MM.1S (cell line): ENCODE results near the gene ITM2B.

Experiments used
- DNase-seq: peaks from one replicate; pipeline ENCODE4 v3.0.0-alpha.2; 2015
- H2AFZ ChIP-seq: fragments of 300-600 bp; sonication (generic); 2 replicates; pipeline ENCODE4 v1.6.0; 2016; ENCODE audit warnings: antibody characterized with exemption, low read length
- H3F3A ChIP-seq: fragments of 300-600 bp; sonication (generic); 2 replicates; pipeline ENCODE4 v1.6.1; 2016; ENCODE audit warnings: mild to moderate bottlenecking, antibody characterized with exemption, low read length, moderate library complexity, mixed read lengths; ENCODE audit not compliant: insufficient read depth
- H3K27ac ChIP-seq: fragments of 300-600 bp; sonication (generic); 2 replicates; pipeline ENCODE4 v1.5.1; 2016; ENCODE audit warnings: mild to moderate bottlenecking, low read length
- H3K27me3 ChIP-seq: fragments of 300-600 bp; sonication (generic); replicated peaks from 2 replicates; pipeline ENCODE4 v1.6.0; 2016; ENCODE audit warnings: low read length; ENCODE audit not compliant: insufficient read depth
- H3K36me3 ChIP-seq: fragments of 300-600 bp; sonication (generic); replicated peaks from 2 replicates; pipeline ENCODE4 v1.6.1; 2016; ENCODE audit warnings: mild to moderate bottlenecking, low read length, mixed read lengths; ENCODE audit not compliant: insufficient read depth
- H3K4me1 ChIP-seq: fragments of 300-600 bp; sonication (generic); 2 replicates; pipeline ENCODE4 v1.6.1; 2016; ENCODE audit warnings: low read length, mixed read lengths
- H3K4me2 ChIP-seq: fragments of 300-600 bp; sonication (generic); 2 replicates; pipeline ENCODE4 v1.6.0; 2016; ENCODE audit warnings: low read depth, low read length
- H3K4me3 ChIP-seq: fragments of 300-600 bp; sonication (generic); 2 replicates; pipeline ENCODE4 v1.5.1; 2016; ENCODE audit warnings: low read length, mixed read lengths
- H3K79me2 ChIP-seq: fragments of 300-600 bp; sonication (generic); 2 replicates; pipeline ENCODE4 v1.6.1; 2016; ENCODE audit warnings: mixed run types, low read length, mixed read lengths
- H3K9ac ChIP-seq: fragments of 300-600 bp; sonication (generic); 2 replicates; pipeline ENCODE4 v1.6.1; 2016; ENCODE audit warnings: low read length, mixed read lengths
- H3K9me2 ChIP-seq: fragments of 300-600 bp; sonication (generic); replicated peaks from 2 replicates; pipeline ENCODE4 v1.6.1; 2016; ENCODE audit warnings: mild to moderate bottlenecking, low read length, mixed read lengths; ENCODE audit not compliant: insufficient read depth
- H3K9me3 ChIP-seq: fragments of 300-600 bp; sonication (generic); replicated peaks from 2 replicates; pipeline ENCODE4 v1.6.1; 2016; ENCODE audit warnings: mild to moderate bottlenecking, low read length, mixed read lengths; ENCODE audit not compliant: insufficient read depth
- H4K20me1 ChIP-seq: fragments of 300-600 bp; sonication (generic); 2 replicates; pipeline ENCODE4 v1.6.1; 2016; ENCODE audit warnings: mild to moderate bottlenecking, low read length, moderate library complexity, mixed read lengths; ENCODE audit not compliant: insufficient read depth
- CTCF ChIP-seq: fragments of 300-600 bp; sonication (generic); IDR thresholded peaks from 2 replicates; pipeline ENCODE4 v1.5.1; 2016; ENCODE audit warnings: antibody characterized with exemption, low read length, mixed read lengths
- EZH2 ChIP-seq: fragments of 300-600 bp; sonication (generic); optimal IDR thresholded peaks from 2 replicates; pipeline ENCODE3; 2017; ENCODE audit warnings: low read depth, mild to moderate bottlenecking, antibody characterized with exemption, low read length, mixed read lengths
- EZH2phosphoT487 ChIP-seq: fragments of 300-600 bp; sonication (generic); IDR thresholded peaks from 2 replicates; pipeline ENCODE4 v1.6.1; 2018; ENCODE audit warnings: antibody characterized with exemption, low read length

ITM2B gene

GRCh38 chr13:48258430-48258829 lies 25.4 kb downstream of the ITM2B start:
- H3K4me1 ChIP-seq = no peaks in the 10 kb centered on the region
- TF ChIP-seq EZH2phosphoT487 (no peak), CTCF (no peak), EZH2 (no peak)
- H3K27me3 ChIP-seq = no peaks in the 10 kb centered on the region
- no peaks in the 10 kb centered on the region for H3K79me2 ChIP-seq
- no peaks in the 10 kb centered on the region for H3F3A ChIP-seq
- H3K9me3 ChIP-seq = no peaks in the 10 kb centered on the region
- no peak overlapping the region for H2AFZ ChIP-seq
- no peak overlapping the region for H3K27ac ChIP-seq
- no peaks in the 10 kb centered on the region for H3K9me2 ChIP-seq
- no peak overlapping the region for H3K9ac ChIP-seq
- H4K20me1 ChIP-seq = no peaks in the 10 kb centered on the region
- H3K4me3 ChIP-seq = no peak overlapping the region
- DNase-seq = no peak
- H3K4me2 ChIP-seq = no peak overlapping the region
- H3K36me3 ChIP-seq = no peaks in the 10 kb centered on the region

GRCh38 chr13:48260970-48261369 lies 28.0 kb downstream of the ITM2B start:
- Histone ChIP-seq H4K20me1 (no peaks in the 10 kb centered on the region), H3K4me2 (no peak overlapping the region), H3K9me2 (no peaks in the 10 kb centered on the region), H3F3A (no peaks in the 10 kb centered on the region), H3K79me2 (no peaks in the 10 kb centered on the region), H3K4me3 (no peak overlapping the region), H3K36me3 (no peaks in the 10 kb centered on the region), H3K9ac (no peak overlapping the region), H3K27me3 (no peaks in the 10 kb centered on the region), H3K9me3 (no peaks in the 10 kb centered on the region), H3K4me1 (no peaks in the 10 kb centered on the region), H2AFZ (no peak overlapping the region), H3K27ac (no peak overlapping the region)
- no peak for TF ChIP-seq EZH2phosphoT487
- TF ChIP-seq CTCF = no peak
- TF ChIP-seq EZH2 = no peak
- no peak for DNase-seq

- Histone ChIP-seq H3K4me2 (no peak overlapping the region), H3K9me2 (no peaks in the 10 kb centered on the region), H3K9ac (no peak overlapping the region), H3K79me2 (no peaks in the 10 kb centered on the region), H3K4me1 (no peaks in the 10 kb centered on the region), H3K27ac (no peak overlapping the region), H4K20me1 (no peaks in the 10 kb centered on the region), H3K27me3 (no peaks in the 10 kb centered on the region), H3F3A (no peaks in the 10 kb centered on the region), H3K36me3 (no peaks in the 10 kb centered on the region), H2AFZ (no peak overlapping the region), H3K9me3 (no peaks in the 10 kb centered on the region), H3K4me3 (no peak overlapping the region)
- TF ChIP-seq CTCF (no peak), EZH2phosphoT487 (no peak), EZH2 (no peak)
- no peak for DNase-seq
Measured at GRCh38 chr13:48263196-48263595, 30.2 kb downstream of the ITM2B start.
